ENCODE data around the gene KIAA0825. TPM values are rescaled to one million over a fixed set of nuclear protein-coding genes. Genes with fewer than 3 reads are reported as not detected.

KIAA0825 gene
- total RNA-seq, 1 experiment from 2014 or later, result 1.6 TPM

DNA sequence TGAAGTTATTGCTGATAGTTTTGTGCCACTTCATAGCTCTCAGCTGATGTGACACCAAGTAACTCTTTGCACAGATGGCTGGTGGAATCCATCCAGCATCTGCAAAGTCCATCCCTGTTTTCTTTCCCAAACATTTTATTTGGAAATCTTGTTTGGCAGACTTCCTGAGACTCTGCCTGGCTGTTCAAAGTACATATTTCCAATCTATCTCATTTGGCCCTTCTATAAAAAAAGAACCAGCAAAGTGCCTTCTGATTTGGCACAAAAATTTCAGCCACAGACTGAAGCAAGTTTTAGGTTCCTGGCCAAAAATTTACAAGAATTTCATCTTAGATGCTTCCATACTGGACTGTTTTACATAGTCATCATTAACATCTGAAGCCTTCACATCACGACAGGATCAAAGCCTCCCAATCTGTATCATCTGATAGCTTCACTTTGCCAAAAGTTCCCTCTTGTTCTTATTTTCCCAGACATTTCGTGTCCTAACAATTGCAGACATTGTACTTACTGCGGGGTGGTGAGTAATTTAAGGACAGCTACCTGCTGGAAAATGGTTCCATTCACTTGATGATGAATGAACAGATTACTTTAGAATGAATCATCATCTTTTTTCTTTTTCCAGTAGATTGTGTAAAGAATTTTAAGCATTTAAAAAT lies 377.3 kb downstream of the KIAA0825 start:
- Histone ChIP-seq H3K27me3 (ENCODE audit: control insufficient read depth, insufficient read depth, low read length) (peaks cover 9% of the 10 kb centered on the region; the same call in 1 of the 2 replicates), H3K4me1 (ENCODE audit: control insufficient read depth, insufficient read depth, low read length) (no peaks in the 10 kb centered on the region), H3K36me3 (ENCODE audit: control insufficient read depth, insufficient read depth, low read length) (no peaks in the 10 kb centered on the region), H3K27ac (ENCODE audit: low read length) (no peak overlapping the region), H3K9me3 (ENCODE audit: control insufficient read depth, insufficient read depth, low read depth, low read length) (no peaks in the 10 kb centered on the region), H3K4me3 (ENCODE audit: low read depth in 2 of 2, low read length in 2 of 2) (no peak overlapping the region)
- DNase-seq (ENCODE audit: low read depth, low spot score) (no peak), ATAC-seq (no peak)
- no peak for TF ChIP-seq SIN3A (IDR thresholded peaks at IDR 0.05; ENCODE audit: borderline replicate concordance, insufficient read depth, low read depth, low read length)
- TF ChIP-seq TCF7L2 (IDR thresholded peaks at IDR 0.05; ENCODE audit: low read depth, low read length), result no peak
- no peak for TF ChIP-seq POLR2AphosphoS5 (IDR thresholded peaks at IDR 0.05; ENCODE audit: low read depth, low read length)
- TF ChIP-seq, protein P1, sequence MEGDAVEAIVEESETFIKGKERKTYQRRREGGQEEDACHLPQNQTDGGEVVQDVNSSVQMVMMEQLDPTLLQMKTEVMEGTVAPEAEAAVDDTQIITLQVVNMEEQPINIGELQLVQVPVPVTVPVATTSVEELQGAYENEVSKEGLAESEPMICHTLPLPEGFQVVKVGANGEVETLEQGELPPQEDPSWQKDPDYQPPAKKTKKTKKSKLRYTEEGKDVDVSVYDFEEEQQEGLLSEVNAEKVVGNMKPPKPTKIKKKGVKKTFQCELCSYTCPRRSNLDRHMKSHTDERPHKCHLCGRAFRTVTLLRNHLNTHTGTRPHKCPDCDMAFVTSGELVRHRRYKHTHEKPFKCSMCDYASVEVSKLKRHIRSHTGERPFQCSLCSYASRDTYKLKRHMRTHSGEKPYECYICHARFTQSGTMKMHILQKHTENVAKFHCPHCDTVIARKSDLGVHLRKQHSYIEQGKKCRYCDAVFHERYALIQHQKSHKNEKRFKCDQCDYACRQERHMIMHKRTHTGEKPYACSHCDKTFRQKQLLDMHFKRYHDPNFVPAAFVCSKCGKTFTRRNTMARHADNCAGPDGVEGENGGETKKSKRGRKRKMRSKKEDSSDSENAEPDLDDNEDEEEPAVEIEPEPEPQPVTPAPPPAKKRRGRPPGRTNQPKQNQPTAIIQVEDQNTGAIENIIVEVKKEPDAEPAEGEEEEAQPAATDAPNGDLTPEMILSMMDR (IDR thresholded peaks at IDR 0.05), result no peak
- TF ChIP-seq, protein P2, sequence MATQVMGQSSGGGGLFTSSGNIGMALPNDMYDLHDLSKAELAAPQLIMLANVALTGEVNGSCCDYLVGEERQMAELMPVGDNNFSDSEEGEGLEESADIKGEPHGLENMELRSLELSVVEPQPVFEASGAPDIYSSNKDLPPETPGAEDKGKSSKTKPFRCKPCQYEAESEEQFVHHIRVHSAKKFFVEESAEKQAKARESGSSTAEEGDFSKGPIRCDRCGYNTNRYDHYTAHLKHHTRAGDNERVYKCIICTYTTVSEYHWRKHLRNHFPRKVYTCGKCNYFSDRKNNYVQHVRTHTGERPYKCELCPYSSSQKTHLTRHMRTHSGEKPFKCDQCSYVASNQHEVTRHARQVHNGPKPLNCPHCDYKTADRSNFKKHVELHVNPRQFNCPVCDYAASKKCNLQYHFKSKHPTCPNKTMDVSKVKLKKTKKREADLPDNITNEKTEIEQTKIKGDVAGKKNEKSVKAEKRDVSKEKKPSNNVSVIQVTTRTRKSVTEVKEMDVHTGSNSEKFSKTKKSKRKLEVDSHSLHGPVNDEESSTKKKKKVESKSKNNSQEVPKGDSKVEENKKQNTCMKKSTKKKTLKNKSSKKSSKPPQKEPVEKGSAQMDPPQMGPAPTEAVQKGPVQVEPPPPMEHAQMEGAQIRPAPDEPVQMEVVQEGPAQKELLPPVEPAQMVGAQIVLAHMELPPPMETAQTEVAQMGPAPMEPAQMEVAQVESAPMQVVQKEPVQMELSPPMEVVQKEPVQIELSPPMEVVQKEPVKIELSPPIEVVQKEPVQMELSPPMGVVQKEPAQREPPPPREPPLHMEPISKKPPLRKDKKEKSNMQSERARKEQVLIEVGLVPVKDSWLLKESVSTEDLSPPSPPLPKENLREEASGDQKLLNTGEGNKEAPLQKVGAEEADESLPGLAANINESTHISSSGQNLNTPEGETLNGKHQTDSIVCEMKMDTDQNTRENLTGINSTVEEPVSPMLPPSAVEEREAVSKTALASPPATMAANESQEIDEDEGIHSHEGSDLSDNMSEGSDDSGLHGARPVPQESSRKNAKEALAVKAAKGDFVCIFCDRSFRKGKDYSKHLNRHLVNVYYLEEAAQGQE (IDR thresholded peaks at IDR 0.05; ENCODE audit: insufficient read depth in 1 of 2, low read depth in 2 of 2, low read length in 1 of 2), result no peak
- no TSS peak for BruUV-seq (replicated peaks)
- CTCF ChIA-PET, result no interaction called here
- intact Hi-C loops (cut with micrococcal nuclease; ENCODE audit: unreplicated experiment), result no loop called here
- in situ Hi-C loops (cut with HindIII; ENCODE audit: low pct_unique_long_range_greater_than_20kb, low sequenced_read_pairs), result no loop called here
- POLR2A ChIA-PET, result no interaction called here

DNA sequence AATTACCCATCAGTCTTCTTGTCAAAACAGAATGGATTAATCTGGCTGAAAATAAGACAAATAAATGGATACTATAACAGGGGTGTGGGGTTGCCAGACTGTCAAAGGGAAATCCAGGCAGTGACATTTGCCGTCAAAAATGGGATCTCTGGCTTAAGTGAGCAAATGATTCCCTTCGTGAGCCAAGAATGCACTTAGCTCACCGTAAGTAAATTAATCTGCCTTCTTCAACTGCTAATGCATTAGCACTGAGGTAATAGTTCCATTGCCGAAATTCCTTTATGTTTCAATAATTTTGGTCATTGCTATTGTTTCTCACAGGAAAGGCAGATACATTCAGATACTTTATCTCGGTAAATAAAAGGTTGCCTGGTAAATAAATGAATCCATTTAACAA lies 377.8 kb downstream of the KIAA0825 start:
- Histone ChIP-seq H3K4me3 (ENCODE audit: low read depth in 2 of 2, low read length in 2 of 2) (no peak overlapping the region), H3K27me3 (ENCODE audit: control insufficient read depth, insufficient read depth, low read length) (peaks cover 9% of the 10 kb centered on the region; the same call in 1 of the 2 replicates), H3K4me1 (ENCODE audit: control insufficient read depth, insufficient read depth, low read length) (no peaks in the 10 kb centered on the region), H3K9me3 (ENCODE audit: control insufficient read depth, insufficient read depth, low read depth, low read length) (no peaks in the 10 kb centered on the region), H3K27ac (ENCODE audit: low read length) (no peak overlapping the region), H3K36me3 (ENCODE audit: control insufficient read depth, insufficient read depth, low read length) (no peaks in the 10 kb centered on the region)
- no peak for TF ChIP-seq SIN3A (IDR thresholded peaks at IDR 0.05; ENCODE audit: borderline replicate concordance, insufficient read depth, low read depth, low read length)
- POLR2A ChIA-PET, result no interaction called here
- CTCF ChIA-PET, result no interaction called here
- no peak for DNase-seq (ENCODE audit: low read depth, low spot score)
- ATAC-seq, result no peak
- no TSS peak for BruUV-seq (replicated peaks)
- intact Hi-C loops (cut with micrococcal nuclease; ENCODE audit: unreplicated experiment) (no loop called here), in situ Hi-C loops (cut with HindIII; ENCODE audit: low pct_unique_long_range_greater_than_20kb, low sequenced_read_pairs) (no loop called here)

DNA sequence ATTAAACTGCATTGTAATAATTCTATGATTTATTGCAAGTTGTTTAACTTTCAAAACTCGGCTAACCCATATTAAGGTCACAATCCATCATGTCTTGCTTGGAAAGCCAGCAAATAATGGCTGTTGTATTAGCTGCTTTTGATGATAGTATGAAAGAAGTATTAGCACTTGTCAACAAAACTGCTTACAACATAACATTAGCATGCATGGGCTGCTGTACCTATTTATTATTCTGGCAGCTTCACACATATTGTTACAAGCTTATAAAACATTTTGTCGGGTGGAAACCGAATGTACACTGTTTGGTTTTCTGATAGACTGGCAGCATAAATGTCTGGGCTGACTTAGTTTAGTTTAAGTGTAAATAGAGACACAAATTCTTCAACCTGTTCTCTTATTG lies 378.3 kb downstream of the KIAA0825 start:
- TF ChIP-seq, protein P2 (IDR thresholded peaks at IDR 0.05; ENCODE audit: insufficient read depth in 1 of 2, low read depth in 2 of 2, low read length in 1 of 2), result no peak
- TF ChIP-seq, protein P1 (IDR thresholded peaks at IDR 0.05), result no peak
- TF ChIP-seq POLR2AphosphoS5 (IDR thresholded peaks at IDR 0.05; ENCODE audit: low read depth, low read length) (no peak), SIN3A (IDR thresholded peaks at IDR 0.05; ENCODE audit: borderline replicate concordance, insufficient read depth, low read depth, low read length) (no peak), TCF7L2 (IDR thresholded peaks at IDR 0.05; ENCODE audit: low read depth, low read length) (no peak)
- POLR2A ChIA-PET, result no interaction called here
- intact Hi-C loops (cut with micrococcal nuclease; ENCODE audit: unreplicated experiment), result no loop called here
- no peaks in the 10 kb centered on the region for H3K4me1 ChIP-seq (ENCODE audit: control insufficient read depth, insufficient read depth, low read length)
- DNase-seq (ENCODE audit: low read depth, low spot score) (no peak), ATAC-seq (no peak)
- BruUV-seq (replicated peaks), result no TSS peak
- no peaks in the 10 kb centered on the region for H3K9me3 ChIP-seq (ENCODE audit: control insufficient read depth, insufficient read depth, low read depth, low read length)
- no peaks in the 10 kb centered on the region for H3K36me3 ChIP-seq (ENCODE audit: control insufficient read depth, insufficient read depth, low read length)
- no peak overlapping the region for H3K4me3 ChIP-seq (ENCODE audit: low read depth in 2 of 2, low read length in 2 of 2)
- CTCF ChIA-PET, result no interaction called here
- peaks cover 9% of the 10 kb centered on the region; the same call in 1 of the 2 replicates for H3K27me3 ChIP-seq (ENCODE audit: control insufficient read depth, insufficient read depth, low read length)
- H3K27ac ChIP-seq (ENCODE audit: low read length), result no peak overlapping the region
- in situ Hi-C loops (cut with HindIII; ENCODE audit: low pct_unique_long_range_greater_than_20kb, low sequenced_read_pairs), result no loop called here

All from Panc1 (cell line).